SIG-M5 (cell line): ENCODE measurements around the gene DIPK1C.

ENCODE experiments used
- DNase-seq: peaks from one replicate; lab custom pipeline; 2025; lab: John Stamatoyannopoulos, UW

Gene DIPK1C

GRCh38 chr18:74388227-74388626 is 68.9 kb downstream of the DIPK1C start:
- DNase-seq, result no peak

DNA sequence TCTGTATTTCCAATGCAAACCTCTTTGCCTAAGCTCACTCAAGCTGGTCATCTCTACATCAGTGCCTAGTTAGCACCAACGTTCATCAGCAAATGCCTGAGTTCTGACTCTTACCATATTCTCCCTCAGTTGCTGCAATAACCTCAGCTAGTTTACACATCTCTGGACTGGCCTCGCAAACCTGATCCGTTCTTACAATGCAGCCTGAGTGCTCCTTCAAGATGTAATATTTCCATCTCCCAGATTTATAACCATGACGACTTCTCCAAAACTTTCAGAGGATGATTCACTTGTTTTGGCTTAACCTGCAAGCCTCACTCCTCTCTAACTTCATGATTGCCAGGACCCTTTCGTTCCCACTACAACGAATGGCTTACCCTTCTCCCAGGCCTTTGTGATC is 69.7 kb downstream of the DIPK1C start:
- DNase-seq, result no peak
